ENCODE data around the gene IKZF1.

Gene IKZF1

GRCh38 chr7:50369143-50370026, 64.9 kb downstream of the IKZF1 start:
- DNase-seq: no peak

- no peak for DNase-seq
Observed at GRCh38 chr7:50370884-50371283, 66.4 kb downstream of the IKZF1 start.

GRCh38 chr7:50371551-50372021, 67.1 kb downstream of the IKZF1 start:
- DNase-seq: no peak

- DNase-seq: no peak
Observed at GRCh38 chr7:50372923-50373322, 68.4 kb downstream of the IKZF1 start.

- DNase-seq: no peak
Observed at GRCh38 chr7:50376056-50376820, 71.7 kb downstream of the IKZF1 start.

GRCh38 chr7:50377356-50377755, 72.8 kb downstream of the IKZF1 start:
- DNase-seq: no peak

- DNase-seq: no peak
Observed at GRCh38 chr7:50379082-50379481, 74.6 kb downstream of the IKZF1 start.

GRCh38 chr7:50379539-50379938, 75.0 kb downstream of the IKZF1 start:
- DNase-seq: no peak

GRCh38 chr7:50382455-50382854, 77.9 kb downstream of the IKZF1 start:
- no peak for DNase-seq

- DNase-seq: no peak
Observed at GRCh38 chr7:50387351-50387750, 82.8 kb downstream of the IKZF1 start.

- DNase-seq: no peak
Observed at GRCh38 chr7:50389961-50390360, 85.4 kb downstream of the IKZF1 start.

GRCh38 chr7:50391386-50391785, 86.9 kb downstream of the IKZF1 start:
- DNase-seq: no peak

- DNase-seq: no peak
Observed at GRCh38 chr7:50393076-50393475, 88.6 kb downstream of the IKZF1 start.

GRCh38 chr7:50393547-50394252, 89.2 kb downstream of the IKZF1 start:
- DNase-seq: no peak

GRCh38 chr7:50394315-50394714, 89.8 kb downstream of the IKZF1 start:
- DNase-seq: no peak

GRCh38 chr7:50396856-50397255, 92.3 kb downstream of the IKZF1 start:
- no peak for DNase-seq

- no peak for DNase-seq
Observed at GRCh38 chr7:50397320-50397970, 92.9 kb downstream of the IKZF1 start.

- DNase-seq: no peak
Observed at GRCh38 chr7:50397971-50398324, 93.4 kb downstream of the IKZF1 start.

- no peak for DNase-seq
Observed at GRCh38 chr7:50399206-50399605, 94.7 kb downstream of the IKZF1 start.

- no peak for DNase-seq
Observed at GRCh38 chr7:50399635-50400034, 95.1 kb downstream of the IKZF1 start.

- DNase-seq: peak in 1 of 51 donors; percentile 8
Observed at GRCh38 chr7:50400114-50400513, 95.6 kb downstream of the IKZF1 start.

- no peak for DNase-seq
Observed at GRCh38 chr7:50404392-50404791, 99.9 kb downstream of the IKZF1 start.
